HG03432 (cell line): ENCODE data around the gene EHD1.
A peak's percentile ranks its signal among the peaks of the same experiment; 100 is the strongest.

ENCODE experiments used
- ATAC-seq: cut with Tn5 transposase; IDR thresholded peaks from one replicate; pipeline ENCODE4 v1.9.1; 2021; ENCODE audit warnings: mild to moderate bottlenecking, moderate library complexity; ENCODE audit not compliant: unreplicated experiment

EHD1 gene

GRCh38 chr11:64802370-64803157 lies 75.9 kb downstream of the EHD1 start:
- peak; percentile 16 for ATAC-seq
